Measurements from ENCODE around the gene MOGAT2. TPM values are rescaled to one million over a fixed set of nuclear protein-coding genes. Genes with fewer than 3 reads are reported as not detected.

MOGAT2 gene
- total and polyA plus RNA-seq, 2 of the 13 experiments (the other 11 are each of a cell fraction or from before 2014, with no cell fraction given), result 27.2 to 27.8 TPM

DNA sequence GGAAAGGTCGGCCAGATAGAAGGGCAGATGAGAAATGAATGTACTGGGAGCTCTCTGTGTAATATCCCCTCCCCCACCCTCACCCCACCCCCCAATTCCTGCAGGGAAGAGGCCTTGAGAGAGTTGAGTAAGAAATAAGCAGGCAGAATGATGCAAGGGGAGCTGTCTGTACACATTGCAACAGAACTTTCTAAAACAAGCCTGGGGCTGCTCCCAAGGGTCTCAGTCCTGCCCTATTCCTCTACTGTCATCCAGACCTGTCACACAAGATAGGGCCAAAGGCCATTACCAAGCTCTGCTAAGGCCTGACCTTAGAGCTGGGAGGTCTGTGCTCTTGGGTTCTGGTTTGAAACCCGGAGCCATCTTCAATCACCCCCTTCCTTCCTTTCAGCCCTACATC is 45.2 kb downstream of the MOGAT2 start (continued):
- no peak for TF ChIP-seq PAF1 (CRISPR knock-in tag; IDR thresholded peaks at IDR 0.05)
- TF ChIP-seq KLF12 (CRISPR knock-in tag; IDR thresholded peaks at IDR 0.05; ENCODE audit: borderline replicate concordance), result no peak
- no peak for TF ChIP-seq ZNF569 (CRISPR knock-in tag; IDR thresholded peaks at IDR 0.05; ENCODE audit: borderline replicate concordance)
- TF ChIP-seq NR2F6 (IDR thresholded peaks at IDR 0.05), result peak; percentile 85
- TF ChIP-seq NR2F6 (CRISPR knock-in tag; IDR thresholded peaks at IDR 0.05), result peak; percentile 76
- no peak for TF ChIP-seq NR0B2 (CRISPR knock-in tag; IDR thresholded peaks at IDR 0.05)
- TF ChIP-seq ZNF430 (CRISPR knock-in tag; IDR thresholded peaks at IDR 0.05), result no peak
- TF ChIP-seq ZNF3 (CRISPR knock-in tag; IDR thresholded peaks at IDR 0.05), result no peak
- TF ChIP-seq, protein P1, sequence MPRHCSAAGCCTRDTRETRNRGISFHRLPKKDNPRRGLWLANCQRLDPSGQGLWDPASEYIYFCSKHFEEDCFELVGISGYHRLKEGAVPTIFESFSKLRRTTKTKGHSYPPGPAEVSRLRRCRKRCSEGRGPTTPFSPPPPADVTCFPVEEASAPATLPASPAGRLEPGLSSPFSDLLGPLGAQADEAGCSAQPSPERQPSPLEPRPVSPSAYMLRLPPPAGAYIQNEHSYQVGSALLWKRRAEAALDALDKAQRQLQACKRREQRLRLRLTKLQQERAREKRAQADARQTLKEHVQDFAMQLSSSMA (CRISPR knock-in tag; IDR thresholded peaks at IDR 0.05), result no peak
- TF ChIP-seq KDM2A (CRISPR knock-in tag; IDR thresholded peaks at IDR 0.05; ENCODE audit: borderline replicate concordance, low read depth), result 0 out of 2 replicates have a peak, but pooled peaks have one; percentile 33
- TF ChIP-seq ZNF432 (CRISPR knock-in tag; IDR thresholded peaks at IDR 0.05; ENCODE audit: borderline replicate concordance), result no peak
- TF ChIP-seq, protein P2, sequence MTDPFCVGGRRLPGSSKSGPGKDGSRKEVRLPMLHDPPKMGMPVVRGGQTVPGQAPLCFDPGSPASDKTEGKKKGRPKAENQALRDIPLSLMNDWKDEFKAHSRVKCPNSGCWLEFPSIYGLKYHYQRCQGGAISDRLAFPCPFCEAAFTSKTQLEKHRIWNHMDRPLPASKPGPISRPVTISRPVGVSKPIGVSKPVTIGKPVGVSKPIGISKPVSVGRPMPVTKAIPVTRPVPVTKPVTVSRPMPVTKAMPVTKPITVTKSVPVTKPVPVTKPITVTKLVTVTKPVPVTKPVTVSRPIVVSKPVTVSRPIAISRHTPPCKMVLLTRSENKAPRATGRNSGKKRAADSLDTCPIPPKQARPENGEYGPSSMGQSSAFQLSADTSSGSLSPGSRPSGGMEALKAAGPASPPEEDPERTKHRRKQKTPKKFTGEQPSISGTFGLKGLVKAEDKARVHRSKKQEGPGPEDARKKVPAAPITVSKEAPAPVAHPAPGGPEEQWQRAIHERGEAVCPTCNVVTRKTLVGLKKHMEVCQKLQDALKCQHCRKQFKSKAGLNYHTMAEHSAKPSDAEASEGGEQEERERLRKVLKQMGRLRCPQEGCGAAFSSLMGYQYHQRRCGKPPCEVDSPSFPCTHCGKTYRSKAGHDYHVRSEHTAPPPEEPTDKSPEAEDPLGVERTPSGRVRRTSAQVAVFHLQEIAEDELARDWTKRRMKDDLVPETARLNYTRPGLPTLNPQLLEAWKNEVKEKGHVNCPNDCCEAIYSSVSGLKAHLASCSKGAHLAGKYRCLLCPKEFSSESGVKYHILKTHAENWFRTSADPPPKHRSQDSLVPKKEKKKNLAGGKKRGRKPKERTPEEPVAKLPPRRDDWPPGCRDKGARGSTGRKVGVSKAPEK (CRISPR knock-in tag; IDR thresholded peaks at IDR 0.05; ENCODE audit: borderline replicate concordance), result no peak
- no peak for TF ChIP-seq ZNF710 (CRISPR knock-in tag; IDR thresholded peaks at IDR 0.05; ENCODE audit: borderline replicate concordance)
- TF ChIP-seq AKAP8 (CRISPR knock-in tag; IDR thresholded peaks at IDR 0.05), result no peak
- no peak for TF ChIP-seq MATR3 (CRISPR knock-in tag; IDR thresholded peaks at IDR 0.05)
- peak; percentile 89; the same call in 1 of the 2 replicates for TF ChIP-seq NFKBIZ (CRISPR knock-in tag; IDR thresholded peaks at IDR 0.05)
- peak; percentile 87 for TF ChIP-seq ZBTB10 (CRISPR knock-in tag; IDR thresholded peaks at IDR 0.05; ENCODE audit: borderline replicate concordance)
- TF ChIP-seq JARID2 (CRISPR knock-in tag; IDR thresholded peaks at IDR 0.05; ENCODE audit: insufficient replicate concordance), result no peak
- TF ChIP-seq KLF6 (CRISPR knock-in tag; IDR thresholded peaks at IDR 0.05), result 0 out of 2 replicates have a peak, but pooled peaks have one; percentile 52
- no peak for TF ChIP-seq GLMP (CRISPR knock-in tag; IDR thresholded peaks at IDR 0.05; ENCODE audit: borderline replicate concordance)
- TF ChIP-seq SMAD3 (CRISPR knock-in tag; IDR thresholded peaks at IDR 0.05), result peak; percentile 87
- TF ChIP-seq ZNF678 (CRISPR knock-in tag; IDR thresholded peaks at IDR 0.05), result no peak
